HEK293 (cell line): ENCODE data around the gene DCDC2.

ENCODE experiments used
- CTCF ChIA-PET: fragments of 350-600 bp; formaldehyde crosslinking; extraction: SDS; loops from one replicate; lab custom pipeline; 2021; ENCODE audit warnings: antibody characterized with exemption; lab: Yijun Ruan, JAX
- POLR2A ChIA-PET: fragments of 300-600 bp; formaldehyde crosslinking; extraction: SDS; loops from one replicate; lab custom pipeline; 2020; ENCODE audit warnings: antibody characterized with exemption, inconsistent platforms; lab: Yijun Ruan, JAX
- H3K27ac ChIP-seq: fragments of 200-500 bp; sonication (Bioruptor generic); 2 replicates; pipeline ENCODE4 v1.5.1; 2014; ENCODE audit warnings: low read depth, low read length, control low read depth, inconsistent platforms; ENCODE audit errors: extremely low read depth
- H3K36me3 ChIP-seq, 2 experiments: fragments of 200-500 bp in 1 of 2; sonication (Bioruptor generic) in 1 of 2; 1 replicate in 1 of 2; 2 replicates in 1 of 2; pipeline ENCODE4 v1.5.1; 2014 to 2017; ENCODE audit warnings: inconsistent platforms in 2 of 2, low read length in 2 of 2; ENCODE audit not compliant: control insufficient read depth in 2 of 2, insufficient read depth in 1 of 2
- H3K4me1 ChIP-seq: fragments of 200-500 bp; sonication (Bioruptor generic); 2 replicates; pipeline ENCODE4 v1.5.1; 2014; ENCODE audit warnings: mild to moderate bottlenecking, low read length, inconsistent platforms; ENCODE audit not compliant: control insufficient read depth, insufficient read depth
- H3K4me3 ChIP-seq: 2 replicates; pipeline ENCODE4 v1.5.1; 2011; ENCODE audit warnings: low read depth, mild to moderate bottlenecking, control low read depth, low read length, moderate library complexity
- H3K9me3 ChIP-seq: fragments of 200-500 bp; sonication (Bioruptor generic); 2 replicates; pipeline ENCODE4 v1.5.1; 2014; ENCODE audit warnings: low read depth, low read length, inconsistent platforms; ENCODE audit not compliant: control insufficient read depth, insufficient read depth
- KLF10 ChIP-seq: fragments of 450-650 bp; IDR thresholded peaks from 2 replicates; pipeline ENCODE4 v1.5.1; 2018; ENCODE audit warnings: missing biosample characterization, mild to moderate bottlenecking, missing genetic modification characterization
- OSR2 ChIP-seq: fragments of 450-650 bp; formaldehyde crosslinking; IDR thresholded peaks from 2 replicates; pipeline ENCODE4 v1.5.1; 2016; ENCODE audit warnings: missing biosample characterization, missing genetic modification characterization
- YY1 ChIP-seq: fragments of 450-650 bp; formaldehyde crosslinking; IDR thresholded peaks from 2 replicates; pipeline ENCODE4 v1.5.1; 2018; ENCODE audit warnings: missing biosample characterization, missing genetic modification characterization
- ZBTB48 ChIP-seq: fragments of 450-650 bp; formaldehyde crosslinking; IDR thresholded peaks from 2 replicates; pipeline ENCODE4 v1.5.1; 2016; ENCODE audit warnings: missing biosample characterization, missing genetic modification characterization
- ZNF132 ChIP-seq: fragments of 450-650 bp; formaldehyde crosslinking; IDR thresholded peaks from 2 replicates; pipeline ENCODE4 v1.5.1; 2017; ENCODE audit warnings: missing biosample characterization, missing genetic modification characterization, borderline replicate concordance
- ZNF16 ChIP-seq: fragments of 450-650 bp; formaldehyde crosslinking; IDR thresholded peaks from 2 replicates; pipeline ENCODE4 v1.5.1; 2016; ENCODE audit warnings: low read depth, missing biosample characterization, missing genetic modification characterization
- ZNF202 ChIP-seq: fragments of 450-650 bp; formaldehyde crosslinking; IDR thresholded peaks from 2 replicates; pipeline ENCODE4 v1.5.1; 2016; ENCODE audit warnings: missing biosample characterization, missing genetic modification characterization, borderline replicate concordance
- ZNF311 ChIP-seq: fragments of 450-650 bp; formaldehyde crosslinking; IDR thresholded peaks from 2 replicates; pipeline ENCODE4 v1.5.1; 2017; ENCODE audit warnings: missing biosample characterization, missing genetic modification characterization, borderline replicate concordance
- ZNF423 ChIP-seq: fragments of 450-650 bp; formaldehyde crosslinking; IDR thresholded peaks from 2 replicates; pipeline ENCODE4 v1.5.1; 2016; ENCODE audit warnings: missing biosample characterization, missing genetic modification characterization
- ZNF510 ChIP-seq: fragments of 450-650 bp; formaldehyde crosslinking; IDR thresholded peaks from 2 replicates; pipeline ENCODE4 v1.5.1; 2018; ENCODE audit warnings: mild to moderate bottlenecking, missing genetic modification characterization, missing biosample characterization; ENCODE audit not compliant: insufficient replicate concordance
- ZNF571 ChIP-seq: fragments of 450-650 bp; formaldehyde crosslinking; IDR thresholded peaks from 2 replicates; pipeline ENCODE4 v1.5.0; 2017; ENCODE audit warnings: missing biosample characterization, missing genetic modification characterization
- ZNF610 ChIP-seq: fragments of 450-650 bp; formaldehyde crosslinking; IDR thresholded peaks from 2 replicates; pipeline ENCODE4 v1.5.1; 2016; ENCODE audit warnings: missing biosample characterization, missing genetic modification characterization, borderline replicate concordance
- ZNF621 ChIP-seq: fragments of 450-650 bp; formaldehyde crosslinking; IDR thresholded peaks from 2 replicates; pipeline ENCODE4 v1.5.1; 2017; ENCODE audit warnings: missing biosample characterization, missing genetic modification characterization
- TF ChIP-seq, protein P1 (sequence below): fragments of 450-650 bp; formaldehyde crosslinking; conservative IDR thresholded peaks from 2 replicates; pipeline ENCODE4 v1.5.1; 2016; ENCODE audit warnings: low read depth, missing biosample characterization, missing genetic modification characterization
- TF ChIP-seq, protein P2 (sequence below): fragments of 450-650 bp; formaldehyde crosslinking; IDR thresholded peaks from 2 replicates; pipeline ENCODE4 v1.5.1; 2016; ENCODE audit warnings: missing biosample characterization, missing genetic modification characterization
- TF ChIP-seq, protein P3 (sequence below): fragments of 450-650 bp; formaldehyde crosslinking; IDR thresholded peaks from 2 replicates; pipeline ENCODE4 v1.5.1; 2017; ENCODE audit warnings: missing biosample characterization, mild to moderate bottlenecking, missing genetic modification characterization, moderate library complexity
- TF ChIP-seq, protein P4 (sequence below): fragments of 450-650 bp; formaldehyde crosslinking; IDR thresholded peaks from 2 replicates; pipeline ENCODE4 v1.5.1; 2016; ENCODE audit warnings: missing biosample characterization, missing genetic modification characterization
- TF ChIP-seq, protein P5 (sequence below): fragments of 450-650 bp; formaldehyde crosslinking; IDR thresholded peaks from 2 replicates; pipeline ENCODE4 v1.5.1; 2016; ENCODE audit warnings: missing biosample characterization, missing genetic modification characterization

The DCDC2 gene

DNA sequence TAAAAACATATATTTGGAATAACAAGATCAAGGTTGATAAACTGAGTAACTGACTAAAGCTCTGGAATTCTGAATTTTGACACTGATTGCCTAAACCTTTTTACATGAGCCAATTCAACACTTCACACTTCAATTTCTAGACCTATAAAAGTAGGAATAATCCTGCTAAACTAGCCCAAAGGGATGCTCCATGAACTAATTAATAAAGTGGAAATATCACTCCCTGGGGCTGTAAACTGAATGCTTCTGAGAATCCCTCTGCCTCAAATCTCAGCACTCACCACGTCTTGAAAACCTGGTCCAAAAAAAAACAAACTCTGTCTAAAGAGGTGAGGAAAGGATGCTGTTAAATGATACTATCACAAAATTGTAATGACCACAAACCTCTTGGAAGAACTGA is 50.9 kb downstream of the DCDC2 start:
- no peaks in the 10 kb centered on the region for H3K36me3 ChIP-seq
- H3K27ac ChIP-seq = no peak overlapping the region
- H3K4me3 ChIP-seq = no peak overlapping the region
- no peak for TF ChIP-seq ZNF311
- TF ChIP-seq ZNF510 (tag by site-specific recombination) = no peak
- TF ChIP-seq ZNF571 (tag by site-specific recombination) = no peak
- TF ChIP-seq ZNF16 (tag by site-specific recombination) = no peak
- TF ChIP-seq, protein P1, sequence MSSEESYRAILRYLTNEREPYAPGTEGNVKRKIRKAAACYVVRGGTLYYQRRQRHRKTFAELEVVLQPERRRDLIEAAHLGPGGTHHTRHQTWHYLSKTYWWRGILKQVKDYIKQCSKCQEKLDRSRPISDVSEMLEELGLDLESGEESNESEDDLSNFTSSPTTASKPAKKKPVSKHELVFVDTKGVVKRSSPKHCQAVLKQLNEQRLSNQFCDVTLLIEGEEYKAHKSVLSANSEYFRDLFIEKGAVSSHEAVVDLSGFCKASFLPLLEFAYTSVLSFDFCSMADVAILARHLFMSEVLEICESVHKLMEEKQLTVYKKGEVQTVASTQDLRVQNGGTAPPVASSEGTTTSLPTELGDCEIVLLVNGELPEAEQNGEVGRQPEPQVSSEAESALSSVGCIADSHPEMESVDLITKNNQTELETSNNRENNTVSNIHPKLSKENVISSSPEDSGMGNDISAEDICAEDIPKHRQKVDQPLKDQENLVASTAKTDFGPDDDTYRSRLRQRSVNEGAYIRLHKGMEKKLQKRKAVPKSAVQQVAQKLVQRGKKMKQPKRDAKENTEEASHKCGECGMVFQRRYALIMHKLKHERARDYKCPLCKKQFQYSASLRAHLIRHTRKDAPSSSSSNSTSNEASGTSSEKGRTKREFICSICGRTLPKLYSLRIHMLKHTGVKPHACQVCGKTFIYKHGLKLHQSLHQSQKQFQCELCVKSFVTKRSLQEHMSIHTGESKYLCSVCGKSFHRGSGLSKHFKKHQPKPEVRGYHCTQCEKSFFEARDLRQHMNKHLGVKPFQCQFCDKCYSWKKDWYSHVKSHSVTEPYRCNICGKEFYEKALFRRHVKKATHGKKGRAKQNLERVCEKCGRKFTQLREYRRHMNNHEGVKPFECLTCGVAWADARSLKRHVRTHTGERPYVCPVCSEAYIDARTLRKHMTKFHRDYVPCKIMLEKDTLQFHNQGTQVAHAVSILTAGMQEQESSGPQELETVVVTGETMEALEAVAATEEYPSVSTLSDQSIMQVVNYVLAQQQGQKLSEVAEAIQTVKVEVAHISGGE (tag by site-specific recombination) = no peak
- no peak for TF ChIP-seq ZNF132
- TF ChIP-seq, protein P2, sequence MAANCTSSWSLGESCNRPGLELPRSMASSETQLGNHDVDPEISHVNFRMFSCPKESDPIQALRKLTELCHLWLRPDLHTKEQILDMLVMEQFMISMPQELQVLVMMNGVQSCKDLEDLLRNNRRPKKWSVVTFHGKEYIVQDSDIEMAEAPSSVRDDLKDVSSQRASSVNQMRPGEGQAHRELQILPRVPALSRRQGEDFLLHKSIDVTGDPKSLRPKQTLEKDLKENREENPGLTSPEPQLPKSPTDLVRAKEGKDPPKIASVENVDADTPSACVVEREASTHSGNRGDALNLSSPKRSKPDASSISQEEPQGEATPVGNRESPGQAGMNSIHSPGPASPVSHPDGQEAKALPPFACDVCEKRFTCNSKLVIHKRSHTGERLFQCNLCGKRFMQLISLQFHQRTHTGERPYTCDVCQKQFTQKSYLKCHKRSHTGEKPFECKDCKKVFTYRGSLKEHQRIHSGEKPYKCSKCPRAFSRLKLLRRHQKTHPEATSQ = no peak
- no peak for TF ChIP-seq ZNF610 (tag by site-specific recombination)
- TF ChIP-seq KLF10 (tag by site-specific recombination) = no peak
- no peak for TF ChIP-seq ZBTB48 (tag by site-specific recombination)
- TF ChIP-seq ZNF202 (tag by site-specific recombination) = no peak
- TF ChIP-seq, protein P3, sequence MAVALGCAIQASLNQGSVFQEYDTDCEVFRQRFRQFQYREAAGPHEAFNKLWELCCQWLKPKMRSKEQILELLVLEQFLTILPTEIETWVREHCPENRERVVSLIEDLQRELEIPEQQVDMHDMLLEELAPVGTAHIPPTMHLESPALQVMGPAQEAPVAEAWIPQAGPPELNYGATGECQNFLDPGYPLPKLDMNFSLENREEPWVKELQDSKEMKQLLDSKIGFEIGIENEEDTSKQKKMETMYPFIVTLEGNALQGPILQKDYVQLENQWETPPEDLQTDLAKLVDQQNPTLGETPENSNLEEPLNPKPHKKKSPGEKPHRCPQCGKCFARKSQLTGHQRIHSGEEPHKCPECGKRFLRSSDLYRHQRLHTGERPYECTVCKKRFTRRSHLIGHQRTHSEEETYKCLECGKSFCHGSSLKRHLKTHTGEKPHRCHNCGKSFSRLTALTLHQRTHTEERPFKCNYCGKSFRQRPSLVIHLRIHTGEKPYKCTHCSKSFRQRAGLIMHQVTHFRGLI (tag by site-specific recombination) = no peak
- no peak for TF ChIP-seq ZNF621
- TF ChIP-seq OSR2 (tag by site-specific recombination) = no peak
- TF ChIP-seq, protein P4, sequence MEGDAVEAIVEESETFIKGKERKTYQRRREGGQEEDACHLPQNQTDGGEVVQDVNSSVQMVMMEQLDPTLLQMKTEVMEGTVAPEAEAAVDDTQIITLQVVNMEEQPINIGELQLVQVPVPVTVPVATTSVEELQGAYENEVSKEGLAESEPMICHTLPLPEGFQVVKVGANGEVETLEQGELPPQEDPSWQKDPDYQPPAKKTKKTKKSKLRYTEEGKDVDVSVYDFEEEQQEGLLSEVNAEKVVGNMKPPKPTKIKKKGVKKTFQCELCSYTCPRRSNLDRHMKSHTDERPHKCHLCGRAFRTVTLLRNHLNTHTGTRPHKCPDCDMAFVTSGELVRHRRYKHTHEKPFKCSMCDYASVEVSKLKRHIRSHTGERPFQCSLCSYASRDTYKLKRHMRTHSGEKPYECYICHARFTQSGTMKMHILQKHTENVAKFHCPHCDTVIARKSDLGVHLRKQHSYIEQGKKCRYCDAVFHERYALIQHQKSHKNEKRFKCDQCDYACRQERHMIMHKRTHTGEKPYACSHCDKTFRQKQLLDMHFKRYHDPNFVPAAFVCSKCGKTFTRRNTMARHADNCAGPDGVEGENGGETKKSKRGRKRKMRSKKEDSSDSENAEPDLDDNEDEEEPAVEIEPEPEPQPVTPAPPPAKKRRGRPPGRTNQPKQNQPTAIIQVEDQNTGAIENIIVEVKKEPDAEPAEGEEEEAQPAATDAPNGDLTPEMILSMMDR (tag by site-specific recombination) = no peak
- no peak for TF ChIP-seq YY1 (tag by site-specific recombination)
- TF ChIP-seq, protein P5, sequence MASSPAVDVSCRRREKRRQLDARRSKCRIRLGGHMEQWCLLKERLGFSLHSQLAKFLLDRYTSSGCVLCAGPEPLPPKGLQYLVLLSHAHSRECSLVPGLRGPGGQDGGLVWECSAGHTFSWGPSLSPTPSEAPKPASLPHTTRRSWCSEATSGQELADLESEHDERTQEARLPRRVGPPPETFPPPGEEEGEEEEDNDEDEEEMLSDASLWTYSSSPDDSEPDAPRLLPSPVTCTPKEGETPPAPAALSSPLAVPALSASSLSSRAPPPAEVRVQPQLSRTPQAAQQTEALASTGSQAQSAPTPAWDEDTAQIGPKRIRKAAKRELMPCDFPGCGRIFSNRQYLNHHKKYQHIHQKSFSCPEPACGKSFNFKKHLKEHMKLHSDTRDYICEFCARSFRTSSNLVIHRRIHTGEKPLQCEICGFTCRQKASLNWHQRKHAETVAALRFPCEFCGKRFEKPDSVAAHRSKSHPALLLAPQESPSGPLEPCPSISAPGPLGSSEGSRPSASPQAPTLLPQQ (tag by site-specific recombination) = no peak
- TF ChIP-seq ZNF423 = no peak
- H3K4me1 ChIP-seq = no peaks in the 10 kb centered on the region
- ChIA-PET POLR2A (no interaction called here), CTCF (interaction anchor here (1.2 kb wide), 1 partner anchor 53 kb away, joined by 5 read pairs; no protein-coding TSS in a partner anchor)
- no peaks in the 10 kb centered on the region for H3K9me3 ChIP-seq
